ENCODE results near the gene SS18L1.

Gene SS18L1

DNA sequence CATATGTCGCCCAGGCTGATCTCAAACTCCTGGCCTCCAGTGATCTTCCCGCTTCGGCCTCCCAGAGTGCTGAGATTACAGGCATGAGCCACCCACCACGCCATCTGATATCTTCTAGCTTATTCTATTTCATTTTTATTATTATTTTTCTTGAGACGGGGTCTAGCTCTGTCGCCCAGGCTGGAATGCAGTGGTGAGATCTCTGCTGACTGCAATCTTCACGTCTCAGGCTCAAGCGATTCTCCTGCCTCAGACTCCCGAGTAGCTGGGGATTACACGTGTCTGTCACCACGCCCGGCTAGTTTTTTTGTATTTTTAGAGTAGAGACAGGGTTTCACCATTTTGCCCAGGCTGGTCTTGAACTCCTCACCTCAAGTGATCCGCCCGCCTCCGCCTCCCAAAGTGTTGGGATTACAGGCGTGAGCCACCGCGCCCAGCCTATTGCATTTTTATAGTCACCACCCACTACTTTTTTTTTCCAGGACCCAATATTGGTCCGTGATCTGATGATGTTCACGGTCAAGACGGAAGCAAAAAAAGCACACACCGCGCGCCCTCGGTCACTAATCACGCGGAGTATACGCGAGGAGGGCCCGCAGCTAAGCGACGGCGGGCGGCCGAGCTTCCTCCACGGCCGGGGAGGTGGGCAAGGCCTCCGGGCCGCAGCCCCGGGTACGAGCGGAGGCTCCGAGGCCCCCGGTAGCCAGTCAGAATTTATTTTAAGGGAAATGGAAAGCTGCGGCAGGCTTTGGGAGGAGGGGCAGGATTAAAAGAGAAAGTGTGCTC is 22.4 kb upstream of the SS18L1 start:
- peak; percentile 72 for DNase-seq (ENCODE audit: low read depth)
- peak overlapping the region; percentile 71 for H3K4me3 ChIP-seq (ENCODE audit: low read depth, low read length)
- no peak for TF ChIP-seq CTCF (conservative IDR thresholded peaks at IDR 0.05; ENCODE audit: low read depth, low read length)

DNA sequence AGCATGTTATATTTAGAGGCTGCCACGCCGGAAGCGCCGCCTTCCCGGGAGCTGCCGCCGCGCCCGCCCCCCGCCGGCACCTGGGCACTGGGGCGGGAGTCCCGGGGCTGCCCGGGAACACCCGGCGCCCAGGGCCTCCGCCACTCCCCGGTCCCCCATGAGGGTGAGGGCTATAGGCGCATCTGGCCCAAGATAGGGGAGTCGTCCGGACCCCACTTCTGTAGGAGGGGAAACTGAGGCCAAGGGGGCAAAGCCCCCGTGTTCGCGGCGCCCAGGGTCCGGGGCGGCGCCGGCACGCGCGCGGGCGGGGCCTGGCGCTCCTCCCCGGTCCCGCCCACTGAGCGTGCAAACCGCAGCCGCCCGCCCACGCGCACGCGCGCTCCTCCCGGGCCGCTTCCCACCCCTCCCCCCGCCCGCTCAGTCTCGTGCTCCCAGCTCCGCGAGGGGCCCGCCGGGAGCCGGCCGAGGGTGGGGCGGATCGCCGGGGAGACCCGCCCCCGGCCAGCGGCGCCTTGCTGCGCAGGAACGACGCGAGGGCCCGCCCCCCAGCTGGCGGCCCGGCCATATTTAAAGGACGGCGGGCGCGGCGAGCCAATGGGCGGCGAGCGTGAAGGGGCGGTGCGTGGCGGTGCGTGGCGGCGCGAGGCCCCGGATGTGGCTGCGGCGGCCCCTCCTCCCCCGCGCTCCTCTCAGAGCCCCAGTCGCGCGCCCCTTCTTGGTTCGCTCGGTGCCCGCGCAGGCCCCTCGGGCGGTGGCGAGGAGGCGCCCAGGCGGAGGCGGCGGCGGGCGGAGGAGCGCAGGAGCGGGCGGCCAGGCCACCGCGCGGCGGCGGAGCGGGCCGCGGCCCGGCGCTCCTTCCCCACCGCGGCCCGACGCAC is 21.6 kb upstream of the SS18L1 start, which contains the start of gene LSM14B:
Gene LSM14B (plus strand): TSS at position 700 of the 878 bp plus-strand sequence. CDS start 192 bp downstream, outside the sequence.
- peak within 1 kb of the TSS; percentile 83 for H3K4me3 ChIP-seq (ENCODE audit: low read depth, low read length)
- peak; percentile 98 for DNase-seq (ENCODE audit: low read depth)
- TF ChIP-seq CTCF (conservative IDR thresholded peaks at IDR 0.05; ENCODE audit: low read depth, low read length), result no peak

GRCh38 chr20:62122654-62123449 is 20.7 kb upstream of the SS18L1 start:
- peak; percentile 45 for DNase-seq (ENCODE audit: low read depth)
- H3K4me3 ChIP-seq (ENCODE audit: low read depth, low read length), result peak overlapping the region; percentile 83
- TF ChIP-seq CTCF (conservative IDR thresholded peaks at IDR 0.05; ENCODE audit: low read depth, low read length), result no peak

DNA sequence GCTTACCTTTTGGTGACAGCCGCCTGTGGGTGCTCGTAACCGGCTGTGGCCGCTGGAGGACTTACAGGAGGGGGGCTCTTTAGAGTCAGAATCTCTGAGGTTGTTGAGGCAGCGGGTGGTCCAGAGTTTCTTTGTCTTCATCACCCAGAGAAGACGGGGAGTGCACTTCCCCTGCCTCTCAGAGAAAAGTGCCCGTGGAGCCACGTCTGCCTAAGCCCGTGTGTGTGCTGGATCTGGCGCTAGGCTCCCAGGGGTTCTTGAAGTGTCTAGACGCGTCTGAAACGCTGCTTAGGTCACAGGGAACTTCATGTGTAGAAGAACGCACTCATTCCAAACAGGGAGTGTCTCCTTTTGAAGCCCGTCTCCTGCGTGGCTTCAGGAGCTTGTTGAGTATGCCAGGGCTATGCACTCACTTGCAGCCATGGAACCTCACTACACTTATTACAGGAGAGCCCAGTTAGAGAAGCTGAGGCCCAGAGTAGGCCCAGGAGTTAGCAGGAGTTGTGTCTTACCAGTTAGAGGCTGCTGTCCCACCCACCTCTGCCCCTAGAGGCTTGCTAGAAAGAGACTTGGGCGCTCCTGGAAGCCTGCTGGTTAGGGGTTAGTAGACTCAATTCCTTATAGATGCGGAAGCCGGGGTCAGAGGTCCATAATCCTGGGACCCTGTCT is 20.0 kb upstream of the SS18L1 start:
- TF ChIP-seq CTCF (conservative IDR thresholded peaks at IDR 0.05; ENCODE audit: low read depth, low read length), result peak; percentile 42
- DNase-seq (ENCODE audit: low read depth), result peak; percentile 73
- peak overlapping the region; percentile 83 for H3K4me3 ChIP-seq (ENCODE audit: low read depth, low read length)

DNA sequence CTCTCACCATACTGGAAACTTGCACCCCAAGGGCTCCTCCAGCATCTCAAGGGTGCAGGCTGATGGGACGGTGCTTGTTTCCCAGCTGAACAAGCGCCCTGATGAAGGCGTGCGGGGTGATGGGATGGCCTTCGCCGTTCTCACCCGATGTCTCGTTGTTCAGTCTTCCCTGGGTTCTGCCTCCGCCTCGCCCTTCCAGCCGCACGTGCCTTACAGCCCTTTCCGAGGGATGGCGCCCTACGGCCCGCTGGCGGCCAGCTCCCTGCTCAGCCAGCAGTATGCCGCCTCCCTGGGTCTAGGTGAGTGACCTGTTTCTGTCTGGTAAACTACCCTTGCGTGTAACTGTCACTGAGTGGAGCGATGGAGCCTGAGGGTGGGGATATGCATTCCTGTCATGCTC is 17.4 kb upstream of the SS18L1 start:
- TF ChIP-seq CTCF (conservative IDR thresholded peaks at IDR 0.05; ENCODE audit: low read depth, low read length), result no peak
- no peak overlapping the region for H3K4me3 ChIP-seq (ENCODE audit: low read depth, low read length)
- no peak for DNase-seq (ENCODE audit: low read depth)

GRCh38 chr20:62127799-62128198 is 15.8 kb upstream of the SS18L1 start:
- DNase-seq (ENCODE audit: low read depth), result no peak
- no peak for TF ChIP-seq CTCF (conservative IDR thresholded peaks at IDR 0.05; ENCODE audit: low read depth, low read length)
- H3K4me3 ChIP-seq (ENCODE audit: low read depth, low read length), result no peak overlapping the region

Data from choroid plexus epithelial cell (primary cell).